ENCODE measurements around the gene HELZ. TPM values are rescaled to one million over a fixed set of nuclear protein-coding genes. Genes with fewer than 3 reads are reported as not detected.
"Not testable (repeated sequence)": the region's sequence is repeated elsewhere in the genome, so short reads cannot be mapped to it uniquely, and the experiment has no call there.

The HELZ gene
- total RNA-seq, 4 donors from 2014 or later = 47.3 to 95.4 (median 61.3) TPM

- no peaks in the 10 kb centered on the region for H3K36me3 ChIP-seq
- WGBS, 2 donors = 68 to 72% methylated on average over 11 of the region's 11 CpGs
- no peak overlapping the region for H3K27ac ChIP-seq
- no peaks in the 10 kb centered on the region for H3K27me3 ChIP-seq
- no peaks in the 10 kb centered on the region for H3K4me1 ChIP-seq
- H3K9me3 ChIP-seq = peaks cover 0 to 7% (median 0%) of the 10 kb centered on the region in 4 donors
- no peak for TF ChIP-seq EP300 (IDR thresholded peaks at IDR 0.05)
- no peak for TF ChIP-seq POLR2A (IDR thresholded peaks at IDR 0.05)
- no peak for TF ChIP-seq CTCF (IDR thresholded peaks at IDR 0.05)
- H3K4me3 ChIP-seq = no peak overlapping the region
- DNase-seq (ENCODE audit: low spot score in 2 of 2) = no peak
Measured at GRCh38 chr17:67041941-67042899, 202.8 kb downstream of the HELZ start.

- TF ChIP-seq CTCF (IDR thresholded peaks at IDR 0.05) = no peak
- no peak for TF ChIP-seq EP300 (IDR thresholded peaks at IDR 0.05)
- TF ChIP-seq POLR2A (IDR thresholded peaks at IDR 0.05) = no peak
- Histone ChIP-seq H3K27ac (no peak overlapping the region), H3K27me3 (no peaks in the 10 kb centered on the region), H3K36me3 (no peaks in the 10 kb centered on the region), H3K4me1 (no peaks in the 10 kb centered on the region), H3K4me3 (no peak overlapping the region), H3K9me3 (peaks cover 0 to under 1% (median 0%) of the 10 kb centered on the region in 4 donors)
- no peak for DNase-seq (ENCODE audit: low spot score in 2 of 2)
- WGBS, 2 donors = 68 to 71% methylated on average over 7 of the region's 7 CpGs
Measured at GRCh38 chr17:67041531-67041930, 203.5 kb downstream of the HELZ start.

- not testable (repeated sequence) for H3K9me3 ChIP-seq; H3K27me3 ChIP-seq; H3K36me3 ChIP-seq; H3K4me3 ChIP-seq; H3K27ac ChIP-seq; DNase-seq (ENCODE audit: low spot score in 2 of 2); H3K4me1 ChIP-seq
- 92 to 96% methylated on average over 5 of the region's 5 CpGs for WGBS, 2 donors
Measured at GRCh38 chr17:67041119-67041518, 203.9 kb downstream of the HELZ start.

- 85 to 87% methylated on average over 5 to 6 of the region's 6 CpGs for WGBS, 2 donors
- no peaks in the 10 kb centered on the region for H3K4me1 ChIP-seq
- no peak overlapping the region for H3K27ac ChIP-seq
- H3K9me3 ChIP-seq = no peaks in the 10 kb centered on the region
- no peak overlapping the region for H3K4me3 ChIP-seq
- TF ChIP-seq EP300 (IDR thresholded peaks at IDR 0.05) = no peak
- TF ChIP-seq CTCF (IDR thresholded peaks at IDR 0.05) = no peak
- no peak for TF ChIP-seq POLR2A (IDR thresholded peaks at IDR 0.05)
- no peaks in the 10 kb centered on the region for H3K36me3 ChIP-seq
- H3K27me3 ChIP-seq = no peaks in the 10 kb centered on the region
- DNase-seq (ENCODE audit: low spot score in 2 of 2) = no peak
Measured at GRCh38 chr17:67040652-67041051, 204.3 kb downstream of the HELZ start.

GRCh38 chr17:67038861-67039365 lies 206.1 kb downstream of the HELZ start:
- no peaks in the 10 kb centered on the region for H3K9me3 ChIP-seq
- 38 to 61% methylated on average over 5 of the region's 5 CpGs for WGBS, 2 donors
- DNase-seq (ENCODE audit: low spot score in 2 of 2) = no peak
- no peak for TF ChIP-seq POLR2A (IDR thresholded peaks at IDR 0.05)
- no peak for TF ChIP-seq EP300 (IDR thresholded peaks at IDR 0.05)
- no peak for TF ChIP-seq CTCF (IDR thresholded peaks at IDR 0.05)
- H3K4me3 ChIP-seq = no peak overlapping the region
- no peaks in the 10 kb centered on the region for H3K36me3 ChIP-seq
- no peak overlapping the region for H3K27ac ChIP-seq
- H3K27me3 ChIP-seq = no peaks in the 10 kb centered on the region
- H3K4me1 ChIP-seq = no peaks in the 10 kb centered on the region
